DMS153 (cell line): Measurements from ENCODE around the gene PDIA6.
"Not testable (repeated sequence)": the region's sequence is repeated elsewhere in the genome, so short reads cannot be mapped to it uniquely, and the experiment has no call there.

Experiments
- DNase-seq: peaks from one replicate; lab custom pipeline; 2025; lab: John Stamatoyannopoulos, UW

The PDIA6 gene

DNA sequence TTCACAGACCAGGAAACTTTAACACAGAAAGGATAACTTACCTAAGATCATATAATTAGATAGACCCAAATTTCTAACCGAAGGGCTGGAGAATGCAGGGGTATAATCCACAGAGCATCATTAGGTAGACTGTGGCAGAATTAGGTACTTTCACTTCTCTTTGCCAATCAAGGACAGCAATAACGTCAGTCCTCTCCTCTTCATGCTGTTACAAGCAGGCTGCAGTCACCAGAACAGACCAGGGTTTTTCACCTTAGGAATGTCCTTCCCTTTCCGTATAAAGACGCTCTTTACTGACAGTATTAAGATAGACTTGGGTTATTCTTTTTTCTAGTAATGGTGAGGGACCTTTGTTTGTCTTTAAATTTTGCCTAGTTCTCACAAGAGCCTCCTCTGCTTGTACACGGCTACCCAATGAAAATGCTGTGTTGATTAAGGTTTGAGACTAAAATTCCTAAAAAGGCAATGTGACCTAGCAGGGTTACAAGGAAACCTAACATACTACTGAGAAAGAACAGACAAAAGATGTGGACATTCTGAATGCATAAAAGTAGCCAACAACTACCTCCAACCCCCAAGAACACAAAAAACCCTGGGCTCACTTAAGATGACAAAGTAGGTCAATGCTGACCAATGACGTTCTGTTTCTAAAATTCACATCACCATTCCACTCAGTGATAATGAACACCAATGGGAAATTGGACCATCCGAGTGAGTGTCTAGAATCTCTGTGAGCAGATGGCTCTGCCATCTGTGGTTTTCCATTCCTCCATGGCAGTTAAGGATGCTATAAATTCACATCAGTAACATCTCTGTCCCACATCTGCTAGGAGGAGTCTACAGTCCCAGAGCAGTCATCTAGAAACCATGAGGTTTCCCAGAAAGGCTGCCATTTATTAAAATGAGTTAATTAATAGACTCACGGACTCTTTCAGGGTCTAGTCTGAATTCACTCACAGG lies 2.1 kb downstream of the PDIA6 start:
- DNase-seq: no peak

DNA sequence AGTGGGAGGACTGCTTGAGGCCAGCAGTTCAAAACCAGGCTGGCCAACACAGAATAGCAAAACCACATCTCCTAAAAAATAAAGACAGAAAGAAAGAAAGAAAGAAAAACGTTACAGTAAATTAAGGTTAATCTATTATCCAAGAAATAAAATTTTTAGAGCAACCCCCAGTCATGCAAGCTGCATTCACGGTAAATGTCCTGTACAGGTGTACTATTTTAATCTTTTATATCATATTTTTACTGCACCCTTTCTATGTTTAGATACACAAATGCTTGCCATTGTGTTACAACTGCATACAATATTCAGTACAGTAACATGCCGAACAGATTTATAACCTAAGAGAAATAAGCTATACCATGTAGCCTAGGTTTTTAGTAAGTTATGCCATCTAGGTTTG lies 6.0 kb downstream of the PDIA6 start:
- DNase-seq: no peak

DNA sequence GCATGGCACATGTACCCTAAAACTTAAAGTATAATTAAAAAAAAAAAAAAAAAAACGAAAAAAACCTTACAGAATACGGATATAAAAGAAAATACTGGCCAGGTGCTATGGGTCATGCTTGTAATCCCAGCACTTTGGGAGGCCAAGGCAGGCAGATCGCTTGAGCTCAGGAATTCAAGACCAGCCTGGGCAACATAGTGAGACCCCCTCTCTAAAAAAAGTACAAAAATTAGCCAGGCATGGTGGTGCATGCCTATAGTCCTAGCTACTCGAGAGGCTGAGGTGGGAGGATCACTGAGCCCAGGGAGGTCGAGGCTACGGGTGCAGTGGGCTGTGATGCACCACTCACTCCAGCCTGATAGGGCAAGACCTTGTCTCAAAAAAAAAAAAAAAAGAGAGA lies 6.6 kb downstream of the PDIA6 start:
- not testable (repeated sequence) for DNase-seq

DNA sequence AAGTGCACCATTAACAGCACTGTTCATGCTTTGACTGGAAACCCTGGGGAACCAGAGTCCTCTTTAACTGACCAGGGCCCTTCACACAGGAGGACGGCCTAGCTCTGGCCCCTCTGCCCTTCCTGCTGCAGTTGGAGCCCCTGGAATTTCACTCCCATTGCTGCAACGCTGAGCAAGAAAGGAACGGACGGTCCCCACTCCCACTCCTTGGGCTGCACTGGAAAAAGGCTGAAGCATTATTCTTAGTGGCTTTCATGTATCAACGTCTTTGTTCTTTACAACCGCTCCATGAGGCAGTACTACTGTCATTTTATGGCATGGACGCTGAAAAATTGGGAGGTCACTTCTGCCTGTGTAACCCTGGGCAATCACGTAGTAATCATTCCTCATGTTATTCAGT lies 9.9 kb downstream of the PDIA6 start:
- DNase-seq: no peak

DNA sequence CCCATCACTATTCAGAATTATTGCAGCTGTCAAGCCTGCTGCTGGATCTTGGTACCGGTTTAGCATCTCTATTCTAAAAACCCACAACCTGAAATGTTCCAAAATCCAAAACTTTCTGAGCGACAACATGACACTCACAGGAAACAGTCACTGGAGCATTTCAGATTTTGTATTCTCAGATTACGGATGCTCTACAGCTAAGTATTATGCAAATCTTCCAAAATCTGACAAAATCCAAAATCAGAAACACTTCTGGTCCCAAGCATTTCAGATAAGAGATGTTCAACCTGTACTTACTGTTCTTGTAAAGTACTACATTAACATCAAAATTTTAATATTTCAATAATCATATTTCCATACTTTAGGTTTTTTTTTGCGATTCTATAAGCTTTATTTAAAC lies 12.4 kb downstream of the PDIA6 start:
- no peak for DNase-seq

DNA sequence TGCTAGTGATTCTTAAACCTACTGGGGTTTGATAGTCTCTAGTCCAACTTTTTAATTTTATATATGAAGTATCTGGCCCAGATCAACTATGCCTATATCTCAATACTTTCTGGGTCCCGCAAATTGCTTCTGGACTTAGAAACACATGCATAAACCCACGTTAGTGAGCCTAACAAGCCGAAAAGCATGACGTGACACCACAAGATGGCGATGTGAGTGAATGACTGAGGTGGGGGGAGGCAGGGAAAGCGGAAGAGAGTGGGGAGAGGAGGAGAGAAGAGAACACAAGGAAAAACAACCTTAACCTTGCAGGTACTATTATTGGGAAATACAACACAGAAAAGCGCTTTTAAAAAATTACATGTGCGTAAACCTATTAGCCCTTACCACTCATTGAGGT lies 13.8 kb downstream of the PDIA6 start:
- no peak for DNase-seq

DNA sequence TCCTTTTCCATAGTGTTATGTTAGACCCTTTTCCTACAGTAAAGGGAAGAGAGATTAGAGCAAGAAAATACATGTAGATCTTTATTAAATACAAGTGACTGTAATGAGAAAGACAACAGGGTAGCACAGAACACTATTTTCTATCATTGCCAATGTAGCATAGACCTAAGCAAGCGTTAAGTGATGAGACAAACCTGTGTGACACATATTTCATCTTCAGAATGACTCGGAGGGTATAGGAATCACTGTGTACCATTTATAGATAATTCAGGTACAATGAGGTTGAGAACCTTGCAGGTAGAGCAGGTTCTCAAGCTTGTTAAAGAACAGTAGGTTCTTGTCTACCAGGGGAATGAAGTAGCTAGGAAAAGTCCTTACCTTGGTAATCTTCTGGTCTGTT lies 15.9 kb downstream of the PDIA6 start:
- DNase-seq: no peak

DNA sequence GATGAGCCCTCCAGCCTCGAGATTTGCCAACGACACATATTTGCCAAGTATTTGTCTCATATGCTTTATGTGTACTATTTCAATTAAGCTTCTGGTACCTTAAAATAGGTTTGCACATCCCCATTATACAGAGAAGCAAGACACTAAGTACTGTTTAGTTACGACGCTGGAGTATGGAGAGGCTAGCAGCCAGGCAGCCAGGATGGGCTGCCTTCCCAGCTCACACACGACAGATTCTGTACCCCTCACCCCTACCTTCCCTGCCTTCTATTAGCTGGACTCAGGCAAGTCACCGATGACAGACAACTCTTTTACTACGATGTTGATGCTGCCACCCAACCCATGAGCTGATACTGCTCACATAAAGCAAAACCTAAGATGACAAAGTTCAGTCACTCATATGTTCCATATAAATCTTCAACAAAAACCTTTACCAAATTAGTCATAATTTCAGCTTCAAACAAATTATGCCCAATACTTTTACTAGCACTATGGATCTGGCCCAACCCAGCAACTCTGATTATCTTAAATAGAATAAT lies 17.0 kb downstream of the PDIA6 start:
- no peak for DNase-seq

DNA sequence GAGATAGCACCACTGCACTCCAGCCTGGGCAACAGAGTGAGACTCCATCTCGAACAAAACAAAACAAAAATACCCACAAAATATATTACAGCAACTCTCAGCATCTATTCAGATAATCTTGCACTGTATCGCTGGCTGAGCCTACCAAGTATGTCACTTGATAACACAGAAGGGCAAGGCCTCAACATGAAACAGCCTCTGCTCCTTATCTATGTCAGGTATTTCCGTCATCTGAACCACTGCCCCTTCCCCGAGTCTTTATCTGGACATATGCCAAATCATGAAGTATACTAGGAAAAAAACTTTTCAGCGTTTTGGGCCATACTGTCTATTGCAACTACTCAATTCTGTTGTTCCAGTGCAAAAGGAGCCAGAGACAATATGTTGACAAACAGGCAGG lies 17.7 kb downstream of the PDIA6 start:
- no peak for DNase-seq

DNA sequence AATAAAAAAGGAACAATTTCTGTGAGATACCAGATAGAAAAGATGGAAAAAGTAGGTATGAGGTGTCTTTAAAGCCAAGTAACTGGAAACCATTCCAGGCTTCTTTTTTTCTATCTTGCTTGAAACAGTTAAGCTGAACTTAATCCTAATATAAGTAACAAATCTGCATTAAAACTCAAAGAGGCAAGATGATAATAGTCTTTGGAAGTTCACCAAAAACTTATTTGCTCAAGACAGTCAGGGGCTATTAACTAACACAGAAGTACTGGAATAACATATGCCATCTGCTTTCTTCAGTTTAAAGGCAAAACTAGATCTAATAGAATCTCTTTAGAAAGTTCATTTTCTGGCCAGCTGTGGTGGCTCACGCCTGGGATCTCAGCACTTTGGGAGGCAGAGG lies 18.8 kb downstream of the PDIA6 start:
- no peak for DNase-seq

DNA sequence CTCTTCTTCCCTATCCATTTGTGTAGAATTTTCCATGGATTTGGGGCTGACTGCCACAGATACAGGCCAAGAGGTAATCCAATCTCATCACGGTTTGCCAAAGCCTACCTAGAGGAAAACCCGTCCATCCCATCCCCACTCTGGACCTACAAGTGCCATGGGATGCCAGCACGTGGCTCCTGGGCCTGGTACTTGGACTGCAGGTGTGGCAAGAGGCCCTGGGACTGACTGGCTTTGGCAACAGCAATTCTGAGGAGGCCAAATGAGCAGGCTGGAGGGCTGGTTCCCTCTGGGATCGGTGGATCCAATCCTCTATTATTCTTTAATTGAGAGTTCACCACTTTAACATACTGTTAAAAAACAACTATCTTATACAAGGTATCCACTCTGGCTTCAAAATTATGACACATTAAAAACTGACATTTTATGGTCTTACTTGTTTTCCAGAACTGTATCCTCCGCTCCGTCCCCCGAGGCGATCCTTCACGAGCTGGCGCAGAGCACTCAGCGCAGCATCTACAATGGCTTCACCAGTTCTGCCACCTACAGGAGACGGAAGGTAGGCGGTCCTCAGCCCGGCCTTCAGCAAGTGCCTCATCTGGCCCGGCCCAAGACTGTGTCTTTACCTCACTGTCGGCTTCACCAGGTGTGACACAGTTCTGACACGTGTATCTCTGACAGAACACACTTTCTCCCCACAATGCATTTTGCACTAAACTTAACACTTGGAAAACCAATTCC lies 19.8 kb downstream of the PDIA6 start:
- no peak for DNase-seq

DNA sequence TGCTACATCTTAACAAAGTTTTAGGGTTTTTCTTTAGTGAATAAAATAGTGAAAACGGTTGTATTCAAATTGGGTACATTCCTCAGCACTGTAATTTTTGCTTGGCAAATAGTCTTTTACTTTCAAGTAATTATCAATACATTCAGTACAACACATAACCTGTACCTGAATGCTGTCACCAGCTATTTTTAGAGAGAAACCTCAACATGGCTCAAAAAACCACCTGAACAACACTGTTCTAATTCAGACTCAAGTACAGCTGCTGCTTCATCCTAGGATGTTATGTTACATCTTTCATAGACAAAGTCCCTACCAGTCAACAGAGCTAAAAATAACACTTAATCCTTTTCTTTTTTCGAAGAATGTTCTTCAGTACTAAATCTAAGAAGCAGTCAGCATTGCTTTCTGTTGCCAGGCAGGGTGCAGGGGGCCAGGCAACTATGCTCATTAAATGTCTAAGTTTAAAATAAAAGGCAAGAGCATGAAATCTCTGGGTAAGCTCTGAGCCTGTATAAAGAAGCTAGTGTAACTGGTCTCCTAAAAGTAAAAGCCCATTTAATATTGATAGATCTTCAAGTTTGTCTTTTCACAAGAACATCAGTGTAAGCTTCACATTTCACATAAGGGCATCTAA lies 20.5 kb downstream of the PDIA6 start:
- no peak for DNase-seq

DNA sequence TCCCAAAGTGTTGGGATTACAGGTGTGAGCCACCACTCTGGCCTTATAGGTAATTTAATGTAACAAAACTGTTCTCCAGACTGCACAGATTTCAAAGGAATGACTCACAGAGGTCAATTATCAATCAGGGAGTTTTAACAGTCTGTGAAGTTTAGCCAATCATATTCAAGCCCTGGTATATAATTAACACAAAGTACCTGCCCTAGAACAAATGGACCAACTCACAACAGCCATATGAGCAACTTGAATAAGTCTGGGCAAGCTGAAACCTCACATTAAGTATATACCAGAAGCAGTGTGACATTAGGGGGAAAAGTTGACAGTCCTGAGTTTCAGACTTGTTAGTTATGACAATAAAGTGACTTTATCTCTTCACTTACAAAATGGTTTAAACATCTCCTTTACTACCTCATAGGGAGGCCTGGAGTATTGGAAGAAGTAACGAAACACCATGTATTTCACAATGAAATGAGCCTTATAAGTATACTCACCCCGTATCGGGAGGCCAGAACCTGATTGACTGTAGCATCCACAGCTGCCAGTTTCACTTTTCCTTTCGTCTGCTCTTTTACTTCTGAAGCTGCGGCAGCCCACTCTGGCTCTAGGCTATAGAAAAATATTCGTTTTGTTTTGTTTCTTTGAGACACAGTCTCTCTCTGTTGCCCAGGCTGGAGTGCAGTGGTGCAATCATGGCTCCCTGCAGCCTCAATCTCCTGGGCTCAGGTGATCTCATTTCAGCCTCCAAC lies 22.2 kb downstream of the PDIA6 start:
- no peak for DNase-seq

DNA sequence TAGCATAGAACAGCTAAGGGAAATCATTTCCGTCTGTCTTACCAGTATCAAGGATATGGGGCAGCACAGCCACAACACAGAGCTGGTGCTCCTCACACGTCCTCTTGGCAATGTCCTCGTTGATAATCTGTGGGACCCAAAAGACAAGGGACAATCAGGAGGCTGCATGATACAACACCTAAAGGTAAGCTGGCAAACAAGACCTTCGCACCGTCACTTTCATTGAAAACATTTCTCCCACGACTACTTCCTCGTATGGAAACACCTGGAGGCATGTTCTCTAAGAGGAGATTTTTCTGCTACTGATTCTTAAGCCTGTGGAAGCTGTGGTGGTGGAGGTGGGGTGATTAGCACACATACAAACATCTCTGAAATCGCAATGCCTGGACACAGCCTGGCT lies 23.7 kb downstream of the PDIA6 start:
- no peak for DNase-seq

DNA sequence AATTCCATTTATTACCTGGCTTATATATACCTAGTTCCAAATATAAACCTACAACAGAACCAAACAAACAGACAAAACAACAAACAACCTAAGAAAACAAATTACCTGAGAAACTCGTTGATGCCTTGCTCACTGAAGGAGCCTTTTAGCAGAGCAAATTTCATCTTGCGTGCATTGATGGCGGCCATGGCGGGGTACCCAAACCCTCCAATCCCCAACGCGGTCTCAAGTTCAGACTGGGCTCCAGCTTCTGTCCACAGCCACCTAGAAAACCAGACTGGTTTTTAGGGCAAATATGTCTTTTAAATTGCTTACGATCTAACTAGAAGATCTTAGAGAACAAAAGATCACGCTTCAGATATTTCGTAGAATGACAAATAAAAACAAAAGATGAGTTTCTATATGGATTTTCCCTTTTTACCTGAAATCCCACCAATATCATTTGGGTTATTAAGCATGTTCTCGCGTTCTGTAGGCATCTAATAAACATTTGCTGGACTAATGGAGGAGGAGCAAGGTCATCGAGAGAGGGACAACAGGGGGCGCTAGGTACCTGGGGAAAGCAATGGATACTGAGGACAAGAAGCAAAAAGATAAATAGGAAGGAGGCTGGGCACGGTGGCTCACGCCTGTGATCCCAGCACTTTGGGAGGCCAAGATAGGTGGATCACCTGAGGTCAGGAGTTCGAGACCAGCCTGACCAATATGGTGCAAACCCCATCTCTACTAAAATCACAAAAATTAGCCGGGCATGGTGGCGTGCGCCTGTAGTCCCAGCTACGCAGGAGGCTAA lies 25.2 kb downstream of the PDIA6 start:
- no peak for DNase-seq

DNA sequence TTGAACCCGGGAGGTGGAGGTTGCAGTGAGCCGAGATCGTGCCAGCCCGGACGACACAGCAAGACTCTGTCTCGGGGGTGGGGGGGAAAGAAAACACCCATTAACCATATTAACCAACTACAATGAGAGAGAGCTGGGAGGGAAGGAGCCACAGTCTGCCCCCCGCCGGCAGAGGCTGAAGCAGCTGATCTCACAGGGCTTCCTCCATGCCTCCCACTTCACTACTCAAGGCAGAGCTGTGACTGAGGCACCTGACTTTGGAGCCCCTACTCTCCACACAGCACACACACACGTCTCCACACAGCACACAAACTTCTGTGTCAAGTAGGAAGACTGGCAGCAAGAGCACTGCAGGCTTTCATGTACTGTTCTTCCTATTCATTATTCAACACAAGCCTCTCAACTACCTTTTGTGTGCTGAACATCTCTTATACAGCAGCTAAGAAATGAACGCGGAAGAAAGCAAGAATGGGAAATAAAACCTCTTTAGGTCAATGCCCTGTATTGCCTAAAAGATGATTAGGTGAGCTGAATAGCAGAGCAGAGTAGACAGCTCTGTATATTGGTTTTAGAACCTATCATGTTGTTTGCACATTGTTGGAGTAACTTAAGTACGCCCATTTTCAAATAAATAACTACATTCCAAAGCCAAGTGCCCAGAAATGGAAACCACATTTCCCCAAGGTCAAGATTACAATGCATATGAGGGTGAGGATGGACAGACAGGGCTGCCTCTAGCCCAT lies 26.2 kb downstream of the PDIA6 start:
- DNase-seq: no peak

DNA sequence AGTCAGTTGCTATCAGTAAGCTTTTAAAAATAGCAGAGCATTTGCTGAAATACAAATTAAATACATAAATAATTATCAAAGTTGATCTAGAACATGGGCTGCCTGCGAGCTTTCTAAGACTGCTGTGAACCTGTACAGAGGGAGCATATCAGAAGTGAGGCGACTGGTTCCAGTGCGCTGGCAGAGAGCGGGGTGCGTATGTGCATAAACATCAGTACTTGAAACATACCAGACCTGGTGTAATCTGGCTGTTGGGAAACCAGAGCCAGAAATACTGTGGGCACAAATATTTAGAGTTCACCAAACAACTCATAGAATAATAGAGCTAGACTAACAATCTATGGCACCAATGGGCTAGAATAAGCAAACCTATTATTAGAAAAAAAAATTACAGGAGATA lies 27.3 kb downstream of the PDIA6 start:
- no peak for DNase-seq

DNA sequence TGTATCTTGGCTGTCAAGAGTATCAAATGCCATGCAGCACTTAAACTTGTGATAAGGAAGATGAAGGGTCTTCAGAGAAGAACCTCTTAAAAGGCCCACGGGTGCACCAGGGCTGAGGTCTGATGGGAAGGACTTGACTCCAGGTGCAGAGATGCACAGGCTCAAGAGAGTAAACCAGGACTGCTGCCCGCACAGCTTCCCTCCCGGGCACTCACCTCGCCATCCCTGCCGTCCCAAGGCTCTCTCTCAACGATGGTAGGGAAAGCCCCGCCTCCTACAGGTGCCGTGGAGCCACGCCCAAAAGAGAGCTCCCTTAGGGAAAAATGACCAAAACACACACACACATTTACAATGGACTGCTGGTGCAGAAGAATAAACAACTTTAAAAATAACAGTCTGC lies 27.9 kb downstream of the PDIA6 start:
- DNase-seq: no peak

DNA sequence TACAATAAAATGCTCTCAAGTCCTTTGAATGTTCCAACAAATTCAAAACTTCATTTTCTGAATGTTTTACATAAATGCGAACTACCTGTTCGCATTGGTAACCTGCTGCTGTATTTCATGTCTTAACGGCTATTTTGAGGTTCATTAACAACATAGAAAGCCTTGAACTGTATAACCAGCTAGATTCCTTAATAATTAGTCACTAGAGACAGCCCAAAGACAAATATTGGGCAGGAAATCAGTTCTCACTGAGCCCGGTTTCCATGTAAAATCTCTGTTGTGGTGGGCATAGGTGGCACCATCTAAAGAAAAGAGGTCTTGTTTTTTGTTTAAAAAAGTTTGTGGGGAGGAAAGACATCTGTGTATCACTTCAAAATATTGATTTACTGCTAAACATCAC lies 29.2 kb downstream of the PDIA6 start:
- DNase-seq: no peak

DNA sequence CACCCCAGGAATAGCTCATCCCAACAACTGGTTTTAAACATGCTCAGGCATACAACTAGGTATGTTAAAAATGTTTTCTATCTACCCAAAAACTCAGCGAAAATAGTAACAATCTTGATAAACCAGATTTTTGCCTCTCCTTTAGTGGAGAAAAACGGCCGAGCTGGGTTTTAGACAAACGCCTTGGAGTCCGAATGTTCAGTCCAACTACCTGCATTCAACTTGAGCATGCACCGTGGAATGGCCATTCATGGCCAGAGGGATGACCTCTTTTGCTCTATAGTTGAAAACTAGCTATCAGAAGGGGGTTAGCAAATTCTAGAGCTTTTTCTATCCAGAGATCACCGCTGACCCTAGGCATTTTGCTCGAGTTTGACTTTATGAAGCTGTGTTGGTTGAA lies 30.8 kb downstream of the PDIA6 start:
- no peak for DNase-seq
